ENCODE measurements around the gene RNF144A. TPM values are rescaled to one million over a fixed set of nuclear protein-coding genes. Genes with fewer than 3 reads are reported as not detected.

RNF144A gene
- total RNA-seq, 1 donor from 2014 or later: 9.6 TPM

- no peak for DNase-seq (ENCODE audit: extremely low spot score, unreplicated experiment)
- Mint-ChIP-seq H3K9me3 (ENCODE audit: unreplicated experiment) (no peaks in the 10 kb centered on the region), H3K36me3 (ENCODE audit: unreplicated experiment) (peaks cover 4% of the 10 kb centered on the region), H3K4me3 (ENCODE audit: unreplicated experiment) (no peak overlapping the region), H3K27me3 (ENCODE audit: unreplicated experiment) (no peaks in the 10 kb centered on the region), H3K27ac (ENCODE audit: unreplicated experiment) (no peak overlapping the region), H3K4me1 (ENCODE audit: unreplicated experiment) (peaks cover 20% of the 10 kb centered on the region)
- TF ChIP-seq, protein P1, sequence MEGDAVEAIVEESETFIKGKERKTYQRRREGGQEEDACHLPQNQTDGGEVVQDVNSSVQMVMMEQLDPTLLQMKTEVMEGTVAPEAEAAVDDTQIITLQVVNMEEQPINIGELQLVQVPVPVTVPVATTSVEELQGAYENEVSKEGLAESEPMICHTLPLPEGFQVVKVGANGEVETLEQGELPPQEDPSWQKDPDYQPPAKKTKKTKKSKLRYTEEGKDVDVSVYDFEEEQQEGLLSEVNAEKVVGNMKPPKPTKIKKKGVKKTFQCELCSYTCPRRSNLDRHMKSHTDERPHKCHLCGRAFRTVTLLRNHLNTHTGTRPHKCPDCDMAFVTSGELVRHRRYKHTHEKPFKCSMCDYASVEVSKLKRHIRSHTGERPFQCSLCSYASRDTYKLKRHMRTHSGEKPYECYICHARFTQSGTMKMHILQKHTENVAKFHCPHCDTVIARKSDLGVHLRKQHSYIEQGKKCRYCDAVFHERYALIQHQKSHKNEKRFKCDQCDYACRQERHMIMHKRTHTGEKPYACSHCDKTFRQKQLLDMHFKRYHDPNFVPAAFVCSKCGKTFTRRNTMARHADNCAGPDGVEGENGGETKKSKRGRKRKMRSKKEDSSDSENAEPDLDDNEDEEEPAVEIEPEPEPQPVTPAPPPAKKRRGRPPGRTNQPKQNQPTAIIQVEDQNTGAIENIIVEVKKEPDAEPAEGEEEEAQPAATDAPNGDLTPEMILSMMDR (IDR thresholded peaks at IDR 0.05): no peak
These were observed 101.6 kb downstream of the RNF144A start for GRCh38 chr2:7018767-7019166.

GRCh38 chr2:7019191-7019590 lies 102.0 kb downstream of the RNF144A start:
- peak; percentile 69 for DNase-seq (ENCODE audit: extremely low spot score, unreplicated experiment)
- no peaks in the 10 kb centered on the region for H3K27me3 Mint-ChIP-seq (ENCODE audit: unreplicated experiment)
- H3K36me3 Mint-ChIP-seq (ENCODE audit: unreplicated experiment): peaks cover 4% of the 10 kb centered on the region
- no peaks in the 10 kb centered on the region for H3K9me3 Mint-ChIP-seq (ENCODE audit: unreplicated experiment)
- TF ChIP-seq, protein P1 (IDR thresholded peaks at IDR 0.05): no peak
- no peak overlapping the region for H3K4me3 Mint-ChIP-seq (ENCODE audit: unreplicated experiment)
- peaks cover 20% of the 10 kb centered on the region for H3K4me1 Mint-ChIP-seq (ENCODE audit: unreplicated experiment)
- H3K27ac Mint-ChIP-seq (ENCODE audit: unreplicated experiment): no peak overlapping the region

DNA sequence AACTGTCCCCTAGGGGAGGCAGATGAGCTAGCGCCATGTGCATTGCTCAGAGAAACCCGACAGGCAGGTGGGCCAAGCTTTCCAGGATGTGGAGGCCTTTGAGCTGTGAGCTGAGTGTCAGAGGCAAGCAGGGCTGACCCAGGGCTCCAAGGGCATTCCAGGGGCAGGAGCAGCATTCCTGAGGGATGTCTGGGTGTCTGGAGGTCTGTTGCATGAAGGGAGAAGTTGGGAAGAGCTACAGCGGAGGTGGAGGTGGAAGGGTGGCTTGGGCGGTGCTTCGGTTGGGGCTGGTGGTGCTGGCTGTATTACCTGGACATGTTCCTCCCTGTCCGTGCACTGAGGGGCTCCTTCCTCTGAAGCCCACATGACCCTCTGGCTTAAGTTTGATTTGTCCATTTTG lies 102.8 kb downstream of the RNF144A start:
- H3K27ac Mint-ChIP-seq (ENCODE audit: unreplicated experiment): no peak overlapping the region
- no peaks in the 10 kb centered on the region for H3K27me3 Mint-ChIP-seq (ENCODE audit: unreplicated experiment)
- peaks cover 4% of the 10 kb centered on the region for H3K36me3 Mint-ChIP-seq (ENCODE audit: unreplicated experiment)
- H3K9me3 Mint-ChIP-seq (ENCODE audit: unreplicated experiment): no peaks in the 10 kb centered on the region
- H3K4me1 Mint-ChIP-seq (ENCODE audit: unreplicated experiment): peaks cover 20% of the 10 kb centered on the region
- peak; percentile 68 for DNase-seq (ENCODE audit: extremely low spot score, unreplicated experiment)
- TF ChIP-seq, protein P1 (IDR thresholded peaks at IDR 0.05): no peak
- H3K4me3 Mint-ChIP-seq (ENCODE audit: unreplicated experiment): no peak overlapping the region

- Mint-ChIP-seq H3K36me3 (ENCODE audit: unreplicated experiment) (peaks cover 4% of the 10 kb centered on the region), H3K4me3 (ENCODE audit: unreplicated experiment) (no peak overlapping the region), H3K9me3 (ENCODE audit: unreplicated experiment) (no peaks in the 10 kb centered on the region), H3K4me1 (ENCODE audit: unreplicated experiment) (peaks cover 20% of the 10 kb centered on the region), H3K27me3 (ENCODE audit: unreplicated experiment) (no peaks in the 10 kb centered on the region), H3K27ac (ENCODE audit: unreplicated experiment) (no peak overlapping the region)
- DNase-seq (ENCODE audit: extremely low spot score, unreplicated experiment): peak; percentile 82
- TF ChIP-seq, protein P1 (IDR thresholded peaks at IDR 0.05): no peak
These were observed 103.3 kb downstream of the RNF144A start for GRCh38 chr2:7020468-7020867.

- peaks cover 4% of the 10 kb centered on the region for H3K36me3 Mint-ChIP-seq (ENCODE audit: unreplicated experiment)
- H3K27ac Mint-ChIP-seq (ENCODE audit: unreplicated experiment): no peak overlapping the region
- TF ChIP-seq, protein P1 (IDR thresholded peaks at IDR 0.05): no peak
- no peaks in the 10 kb centered on the region for H3K9me3 Mint-ChIP-seq (ENCODE audit: unreplicated experiment)
- DNase-seq (ENCODE audit: extremely low spot score, unreplicated experiment): peak; percentile 70
- H3K27me3 Mint-ChIP-seq (ENCODE audit: unreplicated experiment): no peaks in the 10 kb centered on the region
- H3K4me3 Mint-ChIP-seq (ENCODE audit: unreplicated experiment): no peak overlapping the region
- peaks cover 20% of the 10 kb centered on the region for H3K4me1 Mint-ChIP-seq (ENCODE audit: unreplicated experiment)
These were observed 103.8 kb downstream of the RNF144A start for GRCh38 chr2:7020939-7021470.

All from osteocyte (in vitro differentiated cells).